Hepatocyte (in vitro differentiated cells): ENCODE results near the gene BORCS8. TPM values are rescaled to one million over a fixed set of nuclear protein-coding genes. Genes with fewer than 3 reads are reported as not detected.

Experiments
- DNase-seq: peaks from one replicate; pipeline ENCODE4 v3.0.0-alpha.2; 2016; ENCODE audit warnings: low spot score
- H2AFZ ChIP-seq: fragments of 200-600 bp; sonication (generic); 2 replicates; pipeline ENCODE4 v1.6.0; 2016; ENCODE audit warnings: antibody characterized with exemption, mild to moderate bottlenecking
- H3K27ac ChIP-seq: fragments of 200-600 bp; sonication (generic); 2 replicates; pipeline ENCODE4 v1.5.1; 2016; ENCODE audit warnings: mild to moderate bottlenecking
- H3K27me3 ChIP-seq: fragments of 200-600 bp; sonication (generic); 2 replicates; pipeline ENCODE4 v1.6.1; 2016
- H3K36me3 ChIP-seq: fragments of 200-600 bp; sonication (generic); replicated peaks from 2 replicates; pipeline ENCODE4 v1.5.1; 2016; ENCODE audit warnings: low read depth; ENCODE audit not compliant: insufficient read depth
- H3K4me1 ChIP-seq: fragments of 200-600 bp; sonication (generic); 2 replicates; pipeline ENCODE4 v1.5.1; 2016; ENCODE audit warnings: mild to moderate bottlenecking, moderate library complexity; ENCODE audit not compliant: insufficient read depth
- H3K4me2 ChIP-seq: fragments of 200-600 bp; sonication (generic); 2 replicates; pipeline ENCODE4 v1.6.0; 2016
- H3K4me3 ChIP-seq: fragments of 200-600 bp; sonication (generic); 2 replicates; pipeline ENCODE4 v1.5.1; 2016; ENCODE audit warnings: mild to moderate bottlenecking
- H3K79me2 ChIP-seq: fragments of 200-600 bp; sonication (generic); 2 replicates; pipeline ENCODE4 v1.6.0; 2017; ENCODE audit warnings: mild to moderate bottlenecking
- H3K9me2 ChIP-seq: fragments of 200-600 bp; sonication (generic); replicated peaks from 2 replicates; pipeline ENCODE4 v1.6.0; 2017; ENCODE audit warnings: mild to moderate bottlenecking; ENCODE audit not compliant: insufficient read depth
- H3K9me3 ChIP-seq: fragments of 200-600 bp; sonication (generic); 2 replicates; pipeline ENCODE4 v1.5.1; 2016; ENCODE audit warnings: low read depth, mild to moderate bottlenecking
- H4K20me1 ChIP-seq: fragments of 200-600 bp; sonication (generic); 2 replicates; pipeline ENCODE4 v1.6.0; 2016; ENCODE audit warnings: mild to moderate bottlenecking; ENCODE audit not compliant: insufficient read depth, poor library complexity, severe bottlenecking
- EZH2 ChIP-seq: fragments of 200-600 bp; sonication (generic); IDR thresholded peaks from 2 replicates; pipeline ENCODE4 v1.6.1; 2016; ENCODE audit warnings: antibody characterized with exemption, mild to moderate bottlenecking, borderline replicate concordance
- EZH2phosphoT487 ChIP-seq: fragments of 200-600 bp; sonication (generic); IDR thresholded peaks from one replicate; pipeline ENCODE4 v1.6.1; 2018; ENCODE audit warnings: antibody characterized with exemption, mild to moderate bottlenecking, low read depth, moderate library complexity; ENCODE audit not compliant: unreplicated experiment, severe bottlenecking
- WGBS: methylation state at CpG from one replicate; pipeline ENCODE4 v1.1.6; 2016; ENCODE audit warnings: low lambda C conversion rate; ENCODE audit errors: missing lambda C conversion rate; 5-methylcytosine and 5-hydroxymethylcytosine counted together
- polyA plus RNA-seq: library from polyadenylated mRNA; unstranded; fragments of >200 nt; fragmentation: Nextera tagmentation; extraction: Ambion mirVana; gene quantifications from 2 replicates; pipeline ENCODE4 v1.2.1, GENCODE V29; 2016
- total RNA-seq: library from RNA; depleted of rRNA; stranded (reverse); fragments of >200 nt; gene quantifications from 2 replicates; pipeline ENCODE4 v1.2.3, GENCODE V29; 2014
- TF ChIP-seq, protein P1 (sequence below): fragments of 200-600 bp; sonication (generic); IDR thresholded peaks from 2 replicates; pipeline ENCODE4 v1.5.1; 2016; ENCODE audit warnings: antibody characterized with exemption, mild to moderate bottlenecking; ENCODE audit not compliant: poor library complexity

The BORCS8 gene
- total and polyA plus RNA-seq, 2 experiments from 2014 or later: 13.1 to 25.6 TPM

GRCh38 chr19:19238126-19238894 lies 46.4 kb upstream of the BORCS8 start:
- TF ChIP-seq, protein P1, sequence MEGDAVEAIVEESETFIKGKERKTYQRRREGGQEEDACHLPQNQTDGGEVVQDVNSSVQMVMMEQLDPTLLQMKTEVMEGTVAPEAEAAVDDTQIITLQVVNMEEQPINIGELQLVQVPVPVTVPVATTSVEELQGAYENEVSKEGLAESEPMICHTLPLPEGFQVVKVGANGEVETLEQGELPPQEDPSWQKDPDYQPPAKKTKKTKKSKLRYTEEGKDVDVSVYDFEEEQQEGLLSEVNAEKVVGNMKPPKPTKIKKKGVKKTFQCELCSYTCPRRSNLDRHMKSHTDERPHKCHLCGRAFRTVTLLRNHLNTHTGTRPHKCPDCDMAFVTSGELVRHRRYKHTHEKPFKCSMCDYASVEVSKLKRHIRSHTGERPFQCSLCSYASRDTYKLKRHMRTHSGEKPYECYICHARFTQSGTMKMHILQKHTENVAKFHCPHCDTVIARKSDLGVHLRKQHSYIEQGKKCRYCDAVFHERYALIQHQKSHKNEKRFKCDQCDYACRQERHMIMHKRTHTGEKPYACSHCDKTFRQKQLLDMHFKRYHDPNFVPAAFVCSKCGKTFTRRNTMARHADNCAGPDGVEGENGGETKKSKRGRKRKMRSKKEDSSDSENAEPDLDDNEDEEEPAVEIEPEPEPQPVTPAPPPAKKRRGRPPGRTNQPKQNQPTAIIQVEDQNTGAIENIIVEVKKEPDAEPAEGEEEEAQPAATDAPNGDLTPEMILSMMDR: no peak
- TF ChIP-seq EZH2 (no peak), EZH2phosphoT487 (no peak)
- Histone ChIP-seq H3K27ac (no peak overlapping the region), H3K36me3 (no peaks in the 10 kb centered on the region), H4K20me1 (no peaks in the 10 kb centered on the region), H3K4me2 (no peak overlapping the region), H3K79me2 (no peaks in the 10 kb centered on the region), H3K27me3 (no peaks in the 10 kb centered on the region), H2AFZ (no peak overlapping the region), H3K4me3 (no peak overlapping the region), H3K9me3 (no peaks in the 10 kb centered on the region), H3K4me1 (no peaks in the 10 kb centered on the region), H3K9me2 (no peaks in the 10 kb centered on the region)
- no peak for DNase-seq
- WGBS: 89% methylated on average over 18 of the region's 18 CpGs

GRCh38 chr19:19236173-19236572 lies 44.2 kb upstream of the BORCS8 start:
- Histone ChIP-seq H3K4me2 (no peak overlapping the region), H3K36me3 (no peaks in the 10 kb centered on the region), H3K9me2 (no peaks in the 10 kb centered on the region), H3K27ac (no peak overlapping the region), H3K4me1 (no peaks in the 10 kb centered on the region), H3K79me2 (no peaks in the 10 kb centered on the region), H3K9me3 (no peaks in the 10 kb centered on the region), H4K20me1 (no peaks in the 10 kb centered on the region), H3K4me3 (no peak overlapping the region), H3K27me3 (no peaks in the 10 kb centered on the region), H2AFZ (no peak overlapping the region)
- no peak for DNase-seq
- TF ChIP-seq EZH2phosphoT487: no peak
- no peak for TF ChIP-seq EZH2
- TF ChIP-seq, protein P1: no peak

DNA sequence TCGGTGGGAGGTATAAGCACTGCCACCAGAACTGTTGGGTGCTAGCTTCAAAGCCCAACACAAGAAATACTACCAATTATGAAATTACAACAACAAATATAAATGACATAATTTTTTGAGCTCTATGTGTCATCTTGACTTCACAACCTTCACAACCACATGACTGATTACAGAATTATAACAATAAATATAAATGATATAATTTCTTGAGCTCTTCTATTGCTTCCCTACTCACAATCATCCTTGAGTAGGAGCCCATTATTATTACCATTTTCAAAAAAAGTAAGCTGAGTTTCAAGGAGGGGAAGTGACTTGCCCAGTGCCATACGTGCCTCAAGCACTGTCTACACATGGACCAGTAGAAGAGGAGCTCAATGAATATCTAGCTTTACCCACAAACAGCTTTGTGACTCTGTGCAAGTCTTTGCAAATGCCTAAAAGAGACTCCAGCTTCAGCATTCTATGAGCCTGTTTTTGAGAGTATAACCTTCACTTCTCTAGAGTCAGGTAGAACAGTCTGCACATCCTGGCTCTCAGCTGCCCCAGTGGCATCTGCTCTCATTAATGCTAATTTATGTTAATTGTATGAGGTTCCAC lies 42.4 kb upstream of the BORCS8 start:
- Histone ChIP-seq H3K27me3 (no peaks in the 10 kb centered on the region), H3K4me2 (no peak overlapping the region), H3K4me3 (no peak overlapping the region), H4K20me1 (no peaks in the 10 kb centered on the region), H3K9me3 (no peaks in the 10 kb centered on the region), H3K79me2 (no peaks in the 10 kb centered on the region), H3K9me2 (no peaks in the 10 kb centered on the region), H3K4me1 (no peaks in the 10 kb centered on the region), H3K36me3 (no peaks in the 10 kb centered on the region), H2AFZ (no peak overlapping the region), H3K27ac (no peak overlapping the region)
- TF ChIP-seq EZH2phosphoT487: no peak
- TF ChIP-seq, protein P1: no peak
- no peak for TF ChIP-seq EZH2
- 92% methylated on average over 2 of the region's 2 CpGs for WGBS
- no peak for DNase-seq
